Small intestine (tissue), 7 donors: ENCODE measurements around the gene EIF5AL1. TPM values are rescaled to one million over a fixed set of nuclear protein-coding genes. Genes with fewer than 3 reads are reported as not detected.
"Not testable (repeated sequence)": the region's sequence is repeated elsewhere in the genome, so short reads cannot be mapped to it uniquely, and the experiment has no call there.

Experiments used
- DNase-seq, 2 donors: peaks; one replicate each; pipeline versions ENCODE4 v3.0.0 to v3.0.0-alpha.2; 2013
- FAIRE-seq: peaks from 2 replicates; lab custom pipeline; 2012; peaks lifted over from hg19 to GRCh38; lab: Jason Lieb, UNC
- H3K27ac ChIP-seq, 3 donors: one replicate each; pipeline ENCODE4 v1.5.1; 2013; ENCODE audit warnings: low read length in 2 of 3, mild to moderate bottlenecking in 2 of 3, control low read depth in 1 of 3, inconsistent platforms in 1 of 3, low read depth in 1 of 3, moderate library complexity in 1 of 3
- H3K27me3 ChIP-seq, 3 donors: one replicate each; pipeline ENCODE4 v1.6.1; 2013; ENCODE audit warnings: low read length in 3 of 3, inconsistent platforms in 1 of 3; ENCODE audit not compliant: control insufficient read depth in 3 of 3, insufficient read depth in 3 of 3
- H3K36me3 ChIP-seq, 3 donors: one replicate each; pipeline ENCODE4 v1.6.1; 2013; ENCODE audit warnings: low read length in 3 of 3, inconsistent platforms in 1 of 3, low read depth in 1 of 3, mild to moderate bottlenecking in 1 of 3, moderate library complexity in 1 of 3; ENCODE audit not compliant: control insufficient read depth in 3 of 3, insufficient read depth in 2 of 3
- H3K4me1 ChIP-seq, 3 donors: one replicate each; pipeline ENCODE4 v1.6.1; 2013; ENCODE audit warnings: low read length in 2 of 3, inconsistent platforms in 1 of 3, low read depth in 1 of 3, mild to moderate bottlenecking in 1 of 3, moderate library complexity in 1 of 3; ENCODE audit not compliant: control insufficient read depth in 3 of 3, insufficient read depth in 2 of 3
- H3K4me3 ChIP-seq, 3 donors: one replicate each; pipeline ENCODE4 v1.5.1; 2013; ENCODE audit warnings: low read length in 3 of 3, control low read depth in 1 of 3, inconsistent platforms in 1 of 3, low read depth in 1 of 3, mild to moderate bottlenecking in 1 of 3, moderate library complexity in 1 of 3
- H3K9me3 ChIP-seq, 2 donors: one replicate each; pipeline ENCODE4 v1.6.1; 2013; ENCODE audit warnings: low read depth in 1 of 2, low read length in 1 of 2; ENCODE audit not compliant: control insufficient read depth in 2 of 2, insufficient read depth in 1 of 2
- WGBS, 3 donors: extraction: QIAGEN DNeasy Blood & Tissue Kit; methylation state at CpG; one replicate each; pipeline ENCODE4 v1.1.7; 2013; 5-methylcytosine and 5-hydroxymethylcytosine counted together
- polyA plus RNA-seq, 4 donors: library from polyadenylated mRNA; stranded (reverse) in 3 of 4; unstranded in 1 of 4; fragments of 200-250 nt in 3 of 4; fragments of 120-200 nt in 1 of 4; gene quantifications; one replicate each; pipeline versions ENCODE4 v1.2.1 to v1.2.3, GENCODE V29; 2013
- donor health status: healthy with polysubstance abuse.
- donor health status: control.
- donor health status: control.
- donor health status: Bipolar disorder and iron deficiency.
- donor health status: healthy.

Gene EIF5AL1
- polyA plus RNA-seq, 4 donors: 0.22 to 0.69 (median 0.48) TPM

DNA sequence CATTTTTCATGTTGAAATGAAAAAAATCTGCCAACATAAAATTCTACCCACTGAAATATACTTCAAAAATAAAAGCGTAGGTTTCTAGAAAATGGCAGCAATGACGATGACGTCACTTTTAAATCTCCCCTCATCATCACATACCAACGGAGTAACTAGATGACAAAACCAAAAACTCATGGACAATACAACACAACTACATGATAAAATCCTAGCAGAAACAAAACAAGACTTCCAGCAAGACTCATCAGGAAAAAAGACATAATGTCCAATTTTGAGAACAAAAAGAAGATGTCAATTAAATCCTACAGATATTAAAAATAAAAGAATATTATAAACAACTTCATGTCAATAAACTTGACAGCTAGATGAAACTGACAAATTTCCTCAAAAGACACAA is 15.9 kb downstream of the EIF5AL1 start:
- H3K36me3 ChIP-seq, H3K27ac ChIP-seq, H3K27me3 ChIP-seq, H3K4me1 ChIP-seq, H3K9me3 ChIP-seq, DNase-seq, H3K4me3 ChIP-seq: not testable (repeated sequence)
- peak; percentile 72 for FAIRE-seq
- WGBS, 3 donors: 84 to 93% (median 86%) methylated on average over 3 to 4 of the region's 4 CpGs

DNA sequence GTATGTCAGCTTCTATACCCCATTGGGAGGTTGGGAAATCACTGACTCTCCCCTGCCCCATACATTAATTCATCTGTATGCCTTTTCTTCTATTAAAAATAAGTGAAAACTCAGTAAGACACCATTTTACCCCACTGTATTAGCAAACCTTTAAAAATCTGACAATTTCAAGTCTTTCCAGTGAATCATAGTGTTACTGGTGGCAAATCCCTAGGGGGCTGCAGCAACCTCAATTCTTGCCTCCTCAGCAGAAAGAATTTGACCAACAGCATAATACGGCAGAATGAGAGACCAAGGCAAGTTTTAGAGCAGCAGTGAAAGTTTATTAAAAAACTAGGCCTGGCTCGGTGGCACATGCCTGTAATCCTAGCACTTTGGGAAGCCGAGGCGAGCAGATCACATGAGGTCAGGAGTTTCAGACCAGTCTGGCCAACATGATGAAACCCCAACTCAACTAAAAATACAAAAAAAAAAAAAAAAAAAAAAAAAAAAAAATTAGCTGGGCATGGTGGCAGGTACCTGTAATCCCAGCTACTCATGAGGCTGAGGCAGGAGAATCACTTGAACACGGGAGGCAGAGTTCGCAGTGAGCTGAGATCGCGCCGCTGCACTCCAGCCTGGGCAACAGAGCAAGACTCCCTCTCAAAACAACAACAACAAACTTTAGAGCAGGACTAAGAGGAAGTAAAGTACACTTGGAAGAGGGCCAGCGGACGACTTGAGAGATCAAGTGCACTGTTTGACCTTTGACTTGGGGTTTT is 21.0 kb downstream of the EIF5AL1 start:
- H3K27me3 ChIP-seq, H3K4me1 ChIP-seq, H3K4me3 ChIP-seq, H3K36me3 ChIP-seq, H3K27ac ChIP-seq, H3K9me3 ChIP-seq, FAIRE-seq: not testable (repeated sequence)
- 62 to 69% (median 63%) methylated on average over 11 of the region's 11 CpGs for WGBS, 3 donors
- DNase-seq: peak in 1 of 2 donors; percentile 80

DNA sequence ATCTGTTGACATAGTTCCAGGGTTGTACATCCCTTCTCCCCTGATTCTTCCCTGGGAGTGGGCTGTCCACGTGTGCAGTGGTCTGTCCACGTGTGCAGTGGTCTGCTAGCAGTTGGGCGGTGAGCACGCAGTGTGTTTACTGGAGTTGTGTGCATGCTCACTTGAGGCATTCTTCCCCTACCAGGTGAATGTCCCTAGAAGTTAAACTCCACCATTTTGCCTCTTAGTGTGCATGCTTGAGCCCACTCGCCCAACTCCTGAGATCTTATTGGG is 21.5 kb downstream of the EIF5AL1 start:
- not testable (repeated sequence) for FAIRE-seq, DNase-seq, H3K36me3 ChIP-seq, H3K27ac ChIP-seq, H3K4me3 ChIP-seq, H3K4me1 ChIP-seq, H3K27me3 ChIP-seq, H3K9me3 ChIP-seq
- 64 to 94% (median 75%) methylated on average over 1 of the region's 5 CpGs for WGBS, 3 donors

DNA sequence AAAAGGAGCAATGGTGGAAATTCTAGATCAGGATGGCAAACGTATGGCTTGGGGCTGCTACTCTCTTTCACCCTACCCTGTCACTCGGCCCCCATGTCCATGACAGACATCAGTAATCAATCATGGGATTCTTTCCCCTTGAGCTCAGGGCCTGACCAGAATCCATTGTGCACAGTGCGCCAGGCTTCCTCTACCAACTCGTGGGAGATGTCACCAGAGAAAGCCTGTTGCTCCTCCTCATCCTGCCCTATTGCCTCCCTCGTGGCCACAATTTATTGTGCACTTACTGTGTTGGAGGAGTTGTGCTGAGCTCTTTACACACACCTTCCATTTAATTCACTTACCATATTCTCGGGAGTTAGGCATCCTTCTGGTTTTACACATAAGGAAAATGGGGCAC is 26.0 kb downstream of the EIF5AL1 start:
- H3K4me1 ChIP-seq, H3K36me3 ChIP-seq, H3K4me3 ChIP-seq, FAIRE-seq, DNase-seq, H3K9me3 ChIP-seq, H3K27ac ChIP-seq, H3K27me3 ChIP-seq: not testable (repeated sequence)
- WGBS, 3 donors: 69 to 81% (median 80%) methylated on average over 6 of the region's 6 CpGs

DNA sequence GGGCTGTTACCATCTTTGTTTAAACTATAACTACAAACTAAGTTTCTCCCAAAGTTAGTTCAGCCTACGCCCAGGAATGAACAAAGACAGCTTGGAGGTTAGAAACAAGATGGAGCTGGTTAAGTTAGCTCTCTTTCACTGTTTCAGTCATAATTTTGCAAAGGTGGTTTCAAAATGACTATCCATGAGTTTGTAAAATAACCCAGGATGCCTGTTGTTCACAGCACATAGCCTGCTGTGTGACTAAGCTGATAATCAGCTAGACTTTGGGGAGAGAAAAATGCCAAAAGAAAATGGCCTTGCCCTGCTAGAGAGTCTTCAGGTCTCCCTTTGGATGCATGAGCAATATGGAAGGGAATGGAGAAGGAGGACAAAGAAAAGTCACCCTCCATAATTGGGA is 28.6 kb downstream of the EIF5AL1 start:
- H3K4me3 ChIP-seq, FAIRE-seq, H3K27me3 ChIP-seq, DNase-seq, H3K36me3 ChIP-seq, H3K4me1 ChIP-seq, H3K27ac ChIP-seq, H3K9me3 ChIP-seq: not testable (repeated sequence)
- WGBS, 3 donors: 54 to 78% (median 71%) methylated on average over 1 of the region's 1 CpG

DNA sequence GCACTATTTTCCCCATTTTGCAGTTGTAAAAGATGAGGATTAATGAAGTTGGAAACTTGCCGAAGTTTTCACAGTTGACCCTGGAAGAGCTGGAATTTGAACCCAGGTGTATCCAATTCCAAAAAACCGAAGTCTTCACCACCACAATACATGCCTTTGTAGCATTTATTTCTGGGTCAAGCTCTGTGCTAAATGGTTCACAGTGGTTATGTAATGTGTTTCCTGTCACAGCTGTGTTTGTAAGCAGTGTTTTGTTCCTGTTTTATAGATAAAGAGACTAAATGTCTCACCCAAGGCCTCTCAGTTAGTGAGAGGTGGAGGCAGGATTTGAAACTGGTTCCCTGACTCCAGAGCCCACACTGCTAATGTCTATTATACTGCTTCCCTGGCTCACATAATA is 30.3 kb downstream of the EIF5AL1 start:
- no peaks in the 10 kb centered on the region for H3K9me3 ChIP-seq
- H3K4me3 ChIP-seq: no peak overlapping the region
- no peaks in the 10 kb centered on the region for H3K36me3 ChIP-seq
- 40 to 54% (median 46%) methylated on average over 2 of the region's 2 CpGs for WGBS, 3 donors
- no peaks in the 10 kb centered on the region for H3K27me3 ChIP-seq
- FAIRE-seq (no peak), DNase-seq (no peak)
- no peaks in the 10 kb centered on the region for H3K4me1 ChIP-seq
- H3K27ac ChIP-seq: peak overlapping the region in 1 of 3 donors; percentile 20

DNA sequence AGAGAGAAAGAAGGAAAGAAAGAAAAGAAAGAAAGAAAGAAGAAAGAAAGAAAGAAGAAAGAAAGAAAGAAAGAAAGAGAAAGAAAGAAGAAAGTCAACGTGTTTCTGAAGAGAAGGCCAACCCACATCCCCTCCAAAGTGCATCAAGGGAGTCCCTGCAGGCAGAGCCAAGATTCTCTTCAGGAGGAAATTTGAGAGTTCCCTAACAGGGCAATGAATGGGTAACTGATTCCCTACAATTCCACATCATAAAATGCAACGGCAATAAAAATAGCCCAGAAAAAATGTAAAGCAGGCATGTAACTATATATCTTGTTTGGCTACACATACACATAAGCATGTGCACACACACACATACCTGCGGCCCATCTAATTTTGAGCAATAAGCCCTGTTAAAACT is 32.1 kb downstream of the EIF5AL1 start:
- not testable (repeated sequence) for H3K4me3 ChIP-seq, FAIRE-seq, H3K27me3 ChIP-seq, H3K36me3 ChIP-seq, H3K27ac ChIP-seq, H3K9me3 ChIP-seq, DNase-seq, H3K4me1 ChIP-seq
- WGBS, 3 donors: 78 to 84% (median 80%) methylated on average over 3 of the region's 3 CpGs

DNA sequence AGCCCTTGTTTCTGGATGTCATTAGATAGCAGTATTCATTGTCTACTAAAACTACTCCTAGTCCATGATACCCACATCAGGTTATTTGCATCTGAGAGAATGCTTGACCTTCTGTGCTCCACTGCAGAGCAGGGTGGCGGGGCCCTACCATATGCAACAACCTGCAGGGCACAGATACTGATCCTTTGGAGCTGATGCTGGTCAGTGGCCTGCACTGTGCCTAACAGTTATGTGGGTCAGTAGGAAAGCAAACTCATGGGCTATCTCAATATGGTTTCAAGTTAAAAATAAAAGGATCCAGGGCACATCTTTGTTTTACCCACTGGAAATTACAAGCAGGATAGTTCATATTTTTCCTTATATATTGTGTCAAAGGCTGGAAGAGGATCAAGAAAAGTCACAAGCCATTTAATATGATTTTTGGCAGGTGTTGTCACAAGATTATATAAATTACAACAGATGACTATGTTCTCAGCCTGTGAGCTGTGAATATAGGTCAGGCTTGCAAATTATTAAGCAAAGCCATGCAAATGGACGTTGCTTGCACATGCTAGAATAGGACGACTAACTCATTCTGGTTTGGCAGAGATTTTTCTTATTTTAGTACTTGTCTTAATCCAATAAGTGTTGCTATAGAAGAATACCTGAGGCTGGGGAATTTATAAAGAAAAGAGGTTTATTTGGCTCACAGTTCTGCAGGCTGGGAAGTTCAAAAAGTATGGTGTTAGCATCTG is 32.8 kb downstream of the EIF5AL1 start:
- not testable (repeated sequence) for H3K4me1 ChIP-seq, DNase-seq, H3K9me3 ChIP-seq, H3K4me3 ChIP-seq, H3K36me3 ChIP-seq, H3K27me3 ChIP-seq, FAIRE-seq, H3K27ac ChIP-seq
- WGBS, 3 donors: 75 to 78% (median 75%) methylated on average over 3 of the region's 3 CpGs
